GM18499 (cell line): ENCODE results near the gene MST1.

ENCODE experiments used
- ATAC-seq: cut with Tn5 transposase; IDR thresholded peaks from one replicate; pipeline ENCODE4 v1.9.1; 2021; ENCODE audit warnings: moderate number of reproducible peaks; ENCODE audit not compliant: insufficient read depth, unreplicated experiment

Gene MST1

DNA sequence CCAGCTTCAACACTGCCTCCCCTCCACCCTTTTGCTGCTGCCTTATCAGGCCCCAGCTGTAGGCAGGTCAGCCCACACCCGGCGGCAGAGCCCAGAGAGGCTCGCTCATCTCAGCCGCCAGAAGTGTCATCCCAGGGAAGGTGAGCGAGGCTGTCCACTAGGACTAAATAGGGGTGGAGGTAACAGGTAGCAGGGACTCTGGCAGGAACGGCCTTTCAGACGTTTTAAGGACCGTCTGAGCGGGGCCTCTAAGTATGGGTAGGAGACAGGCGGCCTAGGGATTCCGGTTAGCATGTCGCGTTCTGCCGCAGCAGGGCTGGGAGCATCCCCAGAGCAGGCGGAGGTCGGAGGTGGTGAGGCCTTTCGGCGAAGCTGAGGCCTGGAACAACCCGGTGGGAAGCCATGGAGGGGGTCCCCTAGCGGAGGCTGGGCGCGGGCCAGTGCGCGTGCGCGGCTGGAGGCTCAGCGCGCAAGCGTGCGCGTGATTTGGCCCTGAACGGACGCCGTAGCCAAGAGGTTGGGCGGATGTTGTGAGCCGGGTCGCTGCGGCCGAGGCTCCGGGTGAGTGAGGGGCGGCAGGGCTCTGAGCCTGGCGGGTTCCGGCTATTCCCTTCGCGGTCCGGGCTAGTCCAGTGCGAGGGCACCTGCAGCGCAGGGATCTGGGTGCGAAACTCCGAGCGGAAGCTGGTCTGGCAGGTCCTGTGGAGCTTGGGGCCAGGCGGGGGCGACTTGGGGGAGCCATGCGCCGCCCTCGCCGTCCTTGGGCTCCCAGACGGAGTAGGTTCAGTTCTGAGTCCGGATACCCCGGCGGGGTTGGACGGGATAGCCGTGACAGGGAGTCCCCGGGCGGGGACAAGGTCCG lies at the start of gene MST1, which contains the start of gene RNF123:
TSS of gene MST1 (minus strand) at position 429 of the 862 bp plus-strand sequence. CDS start 783 bp downstream, outside the sequence.
TSS of gene RNF123 (plus strand) at position 512 of the 862 bp plus-strand sequence. CDS start 1,609 bp downstream, outside the sequence.
- no peak for ATAC-seq

DNA sequence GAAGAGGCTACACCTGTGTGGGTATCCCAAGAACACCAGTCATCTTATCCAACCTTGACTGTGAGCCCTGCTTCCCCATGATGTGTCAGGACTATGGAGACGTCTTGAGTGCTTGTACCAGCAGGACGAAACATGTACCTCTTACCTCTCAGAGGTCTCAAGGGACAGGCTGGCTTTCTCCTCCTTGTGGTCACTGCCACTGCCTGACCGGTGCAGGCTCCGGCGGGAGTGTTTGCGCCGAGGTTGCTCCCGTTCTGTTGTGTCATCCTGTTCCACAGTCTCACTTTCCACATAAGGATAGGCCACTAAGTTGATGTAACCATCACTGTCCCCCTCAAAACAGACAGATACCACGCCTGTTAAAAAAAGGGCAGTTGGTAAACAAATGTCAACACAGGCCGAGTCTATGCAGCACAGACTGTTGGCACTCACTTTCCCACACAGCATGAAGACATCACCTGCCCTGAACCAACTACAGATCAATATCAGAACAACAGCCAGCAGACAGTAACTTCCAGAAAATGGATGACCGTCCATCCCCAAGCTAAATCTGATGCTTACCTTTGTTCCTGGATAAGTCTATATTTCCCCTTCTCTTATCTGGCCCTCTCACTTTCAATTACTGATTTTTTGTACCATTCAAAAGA lies 48.9 kb upstream of the MST1 start:
- ATAC-seq: no peak

DNA sequence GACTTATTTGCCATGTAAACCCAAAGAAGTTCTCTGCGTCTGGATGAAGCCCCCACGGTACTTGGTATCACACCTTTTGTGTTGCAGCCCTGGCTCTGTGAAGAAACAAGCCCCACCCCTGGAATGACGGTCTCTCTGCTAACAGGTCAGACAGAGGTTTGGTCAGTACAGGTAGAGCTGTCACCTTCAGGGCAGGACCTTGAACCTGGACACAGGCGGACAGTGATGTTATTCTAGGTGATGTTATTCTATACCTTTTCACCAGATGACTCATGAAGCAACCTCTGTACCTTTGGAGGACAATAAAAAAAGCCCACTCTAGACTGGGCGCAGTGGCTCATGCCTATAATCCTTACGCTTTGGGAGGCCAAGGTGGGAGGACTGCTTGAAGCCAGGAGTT lies 45.5 kb upstream of the MST1 start:
- no peak for ATAC-seq

DNA sequence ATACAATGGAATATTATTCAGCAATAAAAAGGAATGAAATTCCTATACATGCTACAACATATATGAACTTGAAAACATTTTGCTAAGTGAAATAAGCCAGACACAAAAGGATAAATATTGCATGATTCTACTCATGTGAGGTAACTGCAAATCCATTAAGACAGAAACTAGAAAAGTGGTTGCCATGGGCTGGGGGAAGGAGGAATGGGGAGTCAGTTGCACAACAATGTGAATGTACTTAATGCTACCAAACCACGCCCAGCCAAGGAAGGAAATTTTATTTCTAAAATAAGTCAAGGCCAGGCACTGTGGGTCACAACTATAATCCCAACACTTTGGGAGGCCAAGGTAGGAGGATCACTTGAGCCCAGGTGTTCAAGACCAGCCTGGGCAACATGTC lies 44.3 kb upstream of the MST1 start:
- ATAC-seq: no peak

DNA sequence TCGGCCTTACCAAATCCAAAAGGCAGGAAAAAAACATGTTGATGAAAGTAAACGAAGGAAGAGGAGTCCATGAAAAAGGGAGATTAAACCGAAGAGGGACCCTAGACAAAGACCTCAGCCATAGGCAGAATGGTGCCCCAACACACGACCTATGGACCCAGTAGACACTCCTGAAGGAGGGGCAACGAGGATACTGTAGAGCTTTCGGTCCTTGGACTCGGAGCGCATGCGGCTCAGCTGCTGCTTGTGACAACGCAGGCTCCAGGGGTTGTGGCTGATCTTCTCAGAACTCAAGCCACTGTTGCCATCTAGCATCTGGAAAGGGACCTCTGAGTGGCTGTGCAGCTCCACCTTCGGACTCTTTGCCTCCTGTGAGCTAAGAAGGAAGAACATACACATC lies 43.3 kb upstream of the MST1 start:
- no peak for ATAC-seq

DNA sequence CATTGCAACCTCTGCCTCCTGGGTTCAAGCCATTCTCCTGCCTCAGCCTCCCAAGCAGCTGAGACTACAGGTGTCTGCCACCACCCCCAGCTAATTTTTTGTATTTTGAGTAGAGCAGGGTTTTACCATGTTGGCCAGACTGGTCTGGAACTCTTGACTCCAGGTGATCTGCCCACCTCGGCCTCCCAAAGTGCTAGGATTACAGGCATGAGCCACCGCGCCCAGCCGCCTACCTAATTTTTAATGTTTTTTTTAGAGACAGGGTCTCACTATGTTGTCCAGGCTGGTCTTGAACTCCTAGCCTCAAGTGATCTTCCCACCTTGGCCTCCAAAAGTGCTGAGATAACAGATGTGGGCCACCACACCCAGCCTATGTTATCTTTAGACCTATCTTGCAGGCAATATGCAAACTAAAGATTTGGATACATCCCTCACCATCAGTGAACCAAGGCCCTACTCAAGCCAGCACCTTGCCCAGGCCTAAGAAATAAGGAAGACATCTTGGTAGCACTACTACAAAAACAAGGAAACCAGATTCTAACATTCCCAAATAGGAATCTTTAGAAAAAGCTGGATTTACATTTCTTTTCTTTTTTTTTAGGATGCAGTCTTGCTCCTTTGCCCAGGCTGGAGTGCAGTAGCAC lies 40.8 kb upstream of the MST1 start:
- ATAC-seq: no peak

DNA sequence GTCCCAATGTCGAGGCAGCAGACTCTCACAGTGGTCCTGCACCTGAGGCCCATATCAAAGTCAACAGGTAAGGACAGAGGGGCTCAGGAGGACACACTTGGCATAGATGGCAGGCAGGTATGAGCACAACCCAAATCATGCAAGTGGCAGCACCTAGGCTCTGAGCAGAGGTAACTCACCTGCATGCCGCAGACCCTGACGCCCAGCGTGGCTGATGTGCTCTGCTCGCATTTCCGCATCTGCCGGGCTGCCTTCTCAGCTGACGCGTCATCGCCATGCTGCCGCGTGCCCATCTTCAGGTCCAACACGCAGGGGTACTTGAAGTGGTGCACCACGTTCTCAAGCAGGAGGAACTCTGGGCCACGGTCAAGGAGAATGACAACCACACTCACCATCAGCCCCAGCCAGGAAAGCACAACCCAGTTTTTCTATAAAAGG lies 38.7 kb upstream of the MST1 start:
- ATAC-seq: no peak

DNA sequence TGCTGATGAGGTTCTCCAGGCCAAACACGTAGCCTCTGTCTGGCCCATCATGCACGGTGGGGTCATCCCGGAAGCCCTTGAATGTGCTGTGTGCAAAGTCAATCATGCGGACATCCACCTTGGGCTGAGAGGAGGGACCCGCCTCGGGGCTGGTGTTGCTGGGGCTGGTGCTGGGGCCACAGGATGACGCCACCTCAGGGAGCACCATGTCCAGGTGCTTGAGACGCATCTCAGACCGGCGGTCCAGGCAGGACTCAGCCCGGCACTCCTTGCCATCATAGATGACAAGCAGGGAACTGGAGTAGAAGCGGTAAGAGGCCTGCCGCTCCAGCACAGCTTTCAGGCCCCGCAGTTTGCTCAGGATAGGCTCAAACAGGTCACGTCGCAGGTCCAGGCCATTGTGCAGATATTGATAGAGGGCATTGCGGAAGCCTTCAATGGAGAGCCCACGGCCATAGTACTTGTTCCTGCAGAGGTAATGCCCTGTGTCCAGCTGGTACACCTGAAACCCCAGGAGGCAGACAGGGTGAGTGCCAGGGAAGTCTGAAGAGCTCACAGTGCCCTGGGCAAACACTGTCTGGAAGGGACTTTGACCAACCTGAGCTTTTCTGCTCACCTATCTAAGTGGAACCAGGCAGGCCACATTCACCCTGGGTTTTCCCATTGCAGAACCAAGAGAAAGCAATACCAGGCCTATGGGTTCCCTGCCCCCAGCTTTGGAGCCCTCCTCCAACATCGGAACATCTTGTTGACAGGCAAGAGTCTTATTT lies 38.1 kb upstream of the MST1 start:
- no peak for ATAC-seq

DNA sequence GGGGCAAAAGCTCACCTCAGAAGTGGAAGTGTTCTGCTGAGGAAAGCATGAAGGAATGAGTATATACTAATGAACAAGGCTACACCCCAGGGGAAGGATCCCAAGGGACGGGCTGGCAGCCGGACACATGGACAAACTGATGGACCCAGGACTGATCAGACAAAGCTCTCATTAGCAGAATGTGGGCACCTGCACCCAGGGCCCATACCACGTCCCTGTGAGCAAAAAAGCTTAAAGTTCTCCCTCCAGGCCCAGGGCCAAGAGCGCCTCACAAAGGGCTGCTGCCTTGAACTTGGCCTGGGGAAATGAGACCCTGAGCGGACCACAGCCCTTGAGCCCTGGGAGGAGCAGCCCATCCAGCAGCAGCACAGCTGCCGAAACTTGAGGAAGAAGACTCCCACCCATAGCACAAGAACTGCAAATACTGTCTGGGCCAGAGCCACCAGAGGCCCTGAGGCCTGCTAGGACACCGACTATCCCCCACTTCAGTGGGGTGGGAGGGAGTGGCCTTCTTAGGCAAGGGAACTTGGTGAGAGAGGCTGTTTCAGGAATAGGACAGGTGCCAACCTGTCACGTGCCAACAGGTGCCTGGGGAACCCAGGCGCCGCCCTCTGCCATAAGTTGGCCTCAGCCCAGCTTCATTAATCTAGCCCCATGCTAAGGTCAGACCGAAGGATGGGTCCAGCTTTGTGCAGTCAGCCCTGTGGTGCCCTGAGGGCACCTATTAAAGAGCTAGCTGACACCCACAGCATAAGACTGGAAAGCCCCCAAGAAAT lies 36.8 kb upstream of the MST1 start:
- ATAC-seq: no peak

DNA sequence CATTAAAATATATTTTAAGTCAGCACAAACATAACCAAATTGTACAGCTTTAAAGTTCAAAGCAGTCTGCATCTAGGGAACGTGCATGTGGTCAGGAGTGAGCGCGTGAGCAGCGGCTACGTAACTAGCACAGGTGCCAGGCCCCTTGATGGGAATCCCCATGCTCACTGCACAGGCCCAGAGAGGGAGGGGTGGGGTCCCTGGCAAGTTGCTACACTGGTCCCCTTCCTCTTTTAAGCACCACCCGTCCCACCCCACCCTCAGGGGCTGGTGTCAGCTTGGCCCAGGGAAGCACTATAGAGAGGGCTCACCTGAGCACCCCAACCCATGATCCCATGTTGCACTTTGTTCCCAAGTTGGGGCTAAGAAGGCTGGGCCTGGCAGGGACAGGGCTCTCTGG lies 35.3 kb upstream of the MST1 start:
- no peak for ATAC-seq

DNA sequence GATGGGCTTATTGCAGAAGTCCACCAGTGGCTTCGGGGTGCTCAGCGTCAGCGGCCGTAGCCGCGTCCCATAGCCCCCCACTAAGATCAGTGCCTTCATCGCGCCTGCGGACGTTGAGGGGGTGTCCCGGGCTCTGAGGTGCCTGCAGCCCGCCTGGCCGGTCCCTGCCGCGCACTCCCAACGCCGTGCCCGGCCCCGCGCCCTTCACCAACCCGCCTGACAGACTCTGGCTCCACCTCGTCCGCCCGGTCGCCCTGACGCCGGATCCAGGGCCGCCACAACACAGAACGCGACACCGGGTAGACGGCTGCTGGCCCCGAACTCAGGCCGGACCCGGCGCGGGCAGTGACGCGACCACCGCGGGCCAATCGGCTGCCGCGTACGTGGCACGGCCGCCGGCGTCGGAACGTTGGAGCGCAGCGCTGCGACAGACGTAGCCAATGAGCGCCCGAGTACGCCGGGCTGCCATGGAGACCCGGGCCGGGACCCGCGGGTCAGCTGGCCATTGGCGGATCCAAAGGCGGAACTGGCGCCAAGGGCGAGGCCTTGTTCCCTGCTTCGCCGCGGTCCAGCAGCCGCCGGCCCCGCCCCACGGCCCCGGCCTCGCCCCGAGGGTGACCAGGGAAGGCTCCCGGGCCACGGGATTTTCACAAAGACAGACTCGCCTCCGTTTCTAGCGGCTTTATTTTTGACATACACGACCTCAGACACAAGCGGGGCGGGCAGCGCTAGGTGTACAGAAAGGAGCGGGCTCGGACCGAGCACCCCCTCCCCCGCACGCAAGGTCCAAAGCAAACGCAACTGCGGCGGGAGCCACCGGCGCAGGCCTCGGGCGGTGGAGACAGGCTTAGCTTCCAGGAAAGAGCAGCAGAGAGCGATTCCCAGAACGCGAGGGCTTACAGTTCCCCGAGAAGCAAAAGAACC lies 34.6 kb upstream of the MST1 start, which contains the start of gene GMPPB:
TSS of gene GMPPB (minus strand) at position 324 of the 924 bp plus-strand sequence. CDS start at position 99, 225 bp downstream.
- ATAC-seq: peak; percentile 43

DNA sequence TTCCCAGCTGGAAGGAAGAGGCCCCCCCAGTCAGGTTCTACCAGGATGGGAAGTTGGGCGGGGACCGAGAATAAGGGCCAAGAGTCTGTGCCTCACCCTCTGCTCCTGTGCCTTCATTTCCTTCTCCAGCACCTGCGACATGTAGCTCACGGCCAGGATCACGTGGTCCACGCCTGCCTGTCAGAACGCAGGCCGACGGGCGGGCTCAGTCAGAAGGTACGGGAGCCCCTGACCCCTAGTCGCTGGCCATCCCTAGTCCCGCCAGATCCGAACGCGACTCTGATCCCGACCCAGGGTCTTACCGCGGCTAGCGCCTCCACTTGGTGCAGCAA lies 34.0 kb upstream of the MST1 start:
- ATAC-seq: no peak

DNA sequence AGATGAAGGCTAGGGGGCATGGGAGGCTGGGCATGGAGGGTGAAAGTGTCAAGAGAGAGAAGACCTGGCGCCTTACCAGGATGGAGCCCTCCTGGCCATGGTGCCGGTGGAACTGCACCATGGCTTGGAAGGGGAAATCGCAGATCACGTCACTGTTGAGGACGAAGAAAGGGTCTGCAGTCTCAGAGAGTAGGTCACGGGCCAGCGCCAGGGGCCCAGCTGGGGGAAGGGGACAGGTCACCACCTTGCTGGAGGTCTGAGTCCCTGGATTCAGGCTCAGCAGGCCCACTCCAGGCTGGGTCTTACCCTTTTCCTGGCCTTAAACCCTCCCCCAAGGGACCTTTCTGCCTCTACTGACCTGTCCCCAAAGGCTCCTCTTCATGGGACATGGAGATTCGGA lies 33.6 kb upstream of the MST1 start:
- no peak for ATAC-seq

DNA sequence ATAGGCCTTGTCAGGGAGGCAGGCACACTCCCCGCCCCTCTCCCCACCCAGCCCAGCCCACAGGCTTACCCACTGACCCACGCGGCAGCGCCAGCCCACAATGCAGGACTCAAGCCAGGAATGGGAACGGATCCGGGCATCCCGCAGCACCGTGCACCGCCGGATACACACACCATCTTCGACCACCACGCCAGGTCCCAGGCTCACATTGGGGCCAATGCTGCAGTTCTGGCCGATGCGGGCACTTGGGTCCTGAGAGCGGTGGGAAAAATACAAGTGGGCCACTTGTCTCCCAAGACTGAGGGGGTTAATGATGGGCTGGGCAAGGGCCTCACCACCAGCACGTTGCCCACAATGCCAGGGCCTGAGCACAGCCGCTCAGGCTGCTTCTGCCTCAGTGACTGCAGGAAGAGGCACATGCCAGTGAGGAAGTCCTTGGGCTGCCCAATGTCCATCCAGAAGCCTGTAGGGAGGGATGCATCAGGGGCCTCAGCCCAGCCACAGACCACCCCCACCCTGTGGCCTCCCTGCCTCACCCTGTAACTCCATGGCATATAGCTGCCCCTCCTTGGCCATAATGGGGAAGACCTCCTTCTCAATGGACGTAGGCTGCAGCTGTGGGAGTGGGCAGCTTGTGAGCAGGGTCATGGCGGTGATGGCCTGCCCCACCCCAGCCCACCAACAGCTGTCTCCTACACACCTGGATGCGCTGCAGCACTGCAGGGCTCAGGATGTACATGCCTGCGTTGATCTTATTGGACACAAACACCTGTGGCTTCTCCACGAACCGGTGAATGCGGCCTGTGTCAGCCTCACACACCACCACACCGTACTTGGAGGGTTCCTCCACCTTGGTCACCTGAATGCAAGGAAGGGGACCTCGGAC lies 32.9 kb upstream of the MST1 start:
- no peak for ATAC-seq

DNA sequence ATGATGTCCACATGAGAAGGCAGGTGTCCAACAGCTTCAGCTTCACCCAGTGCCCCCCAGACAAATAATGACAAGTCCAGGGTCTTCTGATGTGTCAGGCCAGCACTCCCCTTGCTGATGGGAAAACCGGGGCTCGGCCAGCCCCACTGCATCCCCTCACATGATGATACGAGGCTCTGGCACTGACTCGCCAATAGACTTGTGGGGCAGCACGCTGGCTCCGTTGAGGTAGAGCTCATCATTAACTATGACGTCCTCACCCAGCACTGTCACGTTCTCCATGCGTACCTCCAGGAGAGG lies 32.3 kb upstream of the MST1 start:
- ATAC-seq: no peak

DNA sequence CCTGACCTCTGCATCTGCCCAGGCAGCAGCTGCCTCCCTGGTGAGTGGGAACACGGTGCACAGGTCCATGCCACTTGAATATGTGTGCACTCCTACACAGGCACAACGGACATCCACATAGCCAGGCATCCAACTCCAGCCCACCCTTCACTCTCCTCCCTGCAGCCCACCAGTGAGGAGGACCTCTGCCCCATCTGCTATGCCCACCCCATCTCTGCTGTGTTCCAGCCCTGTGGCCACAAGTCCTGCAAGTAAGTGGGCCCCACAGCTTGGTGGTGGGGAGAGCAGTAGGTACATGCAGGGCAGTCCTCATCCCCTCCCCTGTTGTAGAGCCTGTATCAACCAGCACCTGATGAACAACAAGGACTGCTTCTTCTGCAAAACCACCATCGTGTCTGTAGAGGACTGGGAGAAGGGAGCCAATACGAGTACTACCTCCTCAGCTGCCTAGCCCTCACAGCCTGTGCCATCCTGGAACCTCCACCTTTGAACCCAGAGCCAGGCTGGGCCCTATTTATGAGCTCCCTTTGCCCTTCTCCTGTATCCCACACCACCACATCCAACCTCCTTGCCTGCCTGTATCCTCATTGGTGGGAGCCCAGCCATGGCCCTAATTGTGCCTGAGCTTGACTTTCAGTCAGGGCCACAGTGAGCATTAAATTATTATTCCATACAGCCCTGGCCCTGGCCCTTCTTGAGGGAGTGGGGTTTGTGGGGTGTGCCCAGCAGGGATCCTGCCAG lies 31.8 kb upstream of the MST1 start:
- no peak for ATAC-seq

DNA sequence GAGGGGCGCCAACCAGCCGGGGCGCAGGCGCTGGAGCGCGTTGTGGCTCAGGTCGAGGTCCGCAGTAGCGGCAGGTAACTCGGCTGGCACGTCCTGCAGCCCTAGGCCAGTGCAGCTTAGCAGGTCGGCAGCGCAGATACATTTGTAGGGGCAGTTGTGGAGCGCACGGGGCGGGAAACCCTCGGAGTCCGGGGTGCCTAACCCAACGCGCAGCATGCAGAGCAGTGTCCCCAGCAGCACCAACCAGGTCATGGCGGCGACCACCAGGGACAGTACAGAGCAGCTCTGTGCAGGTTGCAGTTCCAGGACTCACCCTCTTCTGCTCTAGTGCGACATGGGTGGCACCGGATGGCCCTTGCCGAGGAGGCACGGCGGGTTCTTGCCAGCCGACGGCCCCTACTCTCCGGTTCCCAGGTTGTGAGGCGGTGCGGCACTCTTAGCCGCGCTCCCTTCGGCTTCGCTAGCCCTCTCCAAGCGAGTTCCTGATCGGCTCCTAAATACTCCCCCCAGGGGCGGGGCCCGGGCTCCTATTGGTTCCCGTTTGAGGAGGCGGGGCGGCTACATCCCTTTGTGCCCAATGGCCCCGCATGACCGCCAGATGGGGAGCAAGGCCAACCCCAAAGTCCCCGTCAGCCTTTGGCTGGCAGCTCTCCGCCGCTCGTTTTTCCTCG lies 30.1 kb upstream of the MST1 start, which contains the start of gene AMIGO3:
TSS of gene AMIGO3 (minus strand) at position 471 of the 671 bp plus-strand sequence. CDS start at position 252, 219 bp downstream.
- ATAC-seq: peak; percentile 40
